ENCODE measurements around the gene TRAPPC8.

DNA sequence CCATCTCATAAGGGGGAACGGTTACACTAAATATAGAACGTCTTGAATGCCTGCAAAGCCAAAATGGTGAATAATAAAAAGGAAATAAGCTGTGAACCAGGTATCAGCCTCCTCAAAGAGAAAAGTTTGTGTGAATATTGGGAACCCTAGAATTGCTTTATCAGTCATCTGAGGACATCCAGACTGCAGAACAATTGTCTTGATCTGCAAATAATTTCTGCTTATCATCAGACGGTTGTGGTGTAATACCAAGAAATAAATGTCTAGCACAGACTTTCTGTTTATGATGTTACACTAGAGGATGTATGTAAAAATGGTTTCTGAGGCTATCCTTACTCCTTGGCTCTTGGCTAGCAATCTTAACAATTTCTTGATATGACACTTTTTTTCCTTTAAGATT is 128.8 kb downstream of the TRAPPC8 start:
- TF ChIP-seq SUZ12 (IDR thresholded peaks at IDR 0.05) (no peak), ZNF384 (IDR thresholded peaks at IDR 0.05) (no peak), FOXA1 (IDR thresholded peaks at IDR 0.05) (no peak), SP1 (IDR thresholded peaks at IDR 0.05) (no peak), NFRKB (IDR thresholded peaks at IDR 0.05) (no peak), ELF4 (IDR thresholded peaks at IDR 0.05) (no peak), CTBP1 (IDR thresholded peaks at IDR 0.05; ENCODE audit: borderline replicate concordance) (no peak), FOXM1 (IDR thresholded peaks at IDR 0.05; ENCODE audit: borderline replicate concordance) (no peak), L3MBTL2 (conservative IDR thresholded peaks at IDR 0.05) (no peak), HDGF (IDR thresholded peaks at IDR 0.05; ENCODE audit: borderline replicate concordance) (no peak), TARDBP (IDR thresholded peaks at IDR 0.05) (no peak)
- TF ChIP-seq, protein P1, sequence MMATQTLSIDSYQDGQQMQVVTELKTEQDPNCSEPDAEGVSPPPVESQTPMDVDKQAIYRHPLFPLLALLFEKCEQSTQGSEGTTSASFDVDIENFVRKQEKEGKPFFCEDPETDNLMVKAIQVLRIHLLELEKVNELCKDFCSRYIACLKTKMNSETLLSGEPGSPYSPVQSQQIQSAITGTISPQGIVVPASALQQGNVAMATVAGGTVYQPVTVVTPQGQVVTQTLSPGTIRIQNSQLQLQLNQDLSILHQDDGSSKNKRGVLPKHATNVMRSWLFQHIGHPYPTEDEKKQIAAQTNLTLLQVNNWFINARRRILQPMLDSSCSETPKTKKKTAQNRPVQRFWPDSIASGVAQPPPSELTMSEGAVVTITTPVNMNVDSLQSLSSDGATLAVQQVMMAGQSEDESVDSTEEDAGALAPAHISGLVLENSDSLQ (IDR thresholded peaks at IDR 0.05): no peak

Data from HEK293T (cell line).